SK-N-SH (cell line): Measurements from ENCODE around the gene CALM1. TPM values are rescaled to one million over a fixed set of nuclear protein-coding genes. Genes with fewer than 3 reads are reported as not detected.
A peak's percentile ranks its signal among the peaks of the same experiment; 100 is the strongest.

Source experiments
- CTCF ChIA-PET: fragments of 300-600, 350-600 bp; formaldehyde crosslinking; extraction: SDS; loops from one replicate; lab custom pipeline; 2021; lab: Yijun Ruan, JAX
- POLR2A ChIA-PET: fragments of 350-600 bp; sonication (Branson Sonifier 250); formaldehyde crosslinking; extraction: SDS; loops from one replicate; lab custom pipeline; 2020; ENCODE audit warnings: antibody characterized with exemption, inconsistent platforms; lab: Yijun Ruan, JAX
- DNase-seq: peaks from one replicate; pipeline ENCODE4 v3.0.0; 2012
- H2AFZ ChIP-seq: fragments of 200-600 bp; sonication (generic); 2 replicates; pipeline ENCODE4 v1.8.1; 2016; ENCODE audit warnings: antibody characterized with exemption, mild to moderate bottlenecking, low read depth
- H3F3A ChIP-seq: fragments of 200-600 bp; sonication (generic); replicated peaks from 2 replicates; pipeline ENCODE3; 2016; ENCODE audit warnings: antibody characterized with exemption, mild to moderate bottlenecking; ENCODE audit not compliant: insufficient read depth
- H3K27ac ChIP-seq, 2 experiments: fragments of 200-500 bp in 1 of 2; fragments of 200-600 bp in 1 of 2; sonication (Bioruptor generic) in 1 of 2; sonication (generic), shearing (Covaris generic) in 1 of 2; 2 replicates each; pipeline versions ENCODE4 v1.5.1 to v1.6.1; 2014 to 2016; ENCODE audit warnings: low read depth in 2 of 2, inconsistent platforms in 1 of 2, low read length in 1 of 2, mild to moderate bottlenecking in 1 of 2, mixed read lengths in 1 of 2
- H3K27me3 ChIP-seq: fragments of 200-600 bp; sonication (generic), shearing (Covaris generic); 2 replicates; pipeline ENCODE4 v1.6.1; 2016; ENCODE audit warnings: mixed run types; ENCODE audit not compliant: insufficient read depth
- H3K36me3 ChIP-seq, 2 experiments: fragments of 200-500 bp in 1 of 2; fragments of 200-600 bp in 1 of 2; sonication (Bioruptor generic) in 1 of 2; sonication (generic) in 1 of 2; replicated peaks in 1 of 2; 2 replicates each; pipeline versions ENCODE3 to v1.5.1; 2014 to 2016; ENCODE audit warnings: low read length in 1 of 2, mild to moderate bottlenecking in 1 of 2; ENCODE audit not compliant: insufficient read depth in 2 of 2, control insufficient read depth in 1 of 2
- H3K4me1 ChIP-seq, 2 experiments: fragments of 200-500 bp in 1 of 2; fragments of 200-600 bp in 1 of 2; sonication (Bioruptor generic) in 1 of 2; sonication (generic), shearing (Covaris generic) in 1 of 2; 2 replicates each; pipeline versions ENCODE4 v1.5.1 to v1.6.1; 2014 to 2016; ENCODE audit warnings: low read depth in 1 of 2, low read length in 1 of 2, mixed run types in 1 of 2; ENCODE audit not compliant: insufficient read depth in 2 of 2, control insufficient read depth in 1 of 2
- H3K4me2 ChIP-seq: fragments of 200-600 bp; sonication (generic), shearing (Covaris generic); 2 replicates; pipeline ENCODE4 v1.6.1; 2017; ENCODE audit warnings: mixed run types
- H3K4me3 ChIP-seq, 2 experiments: fragments of 200-500 bp in 1 of 2; fragments of 200-600 bp in 1 of 2; sonication (Bioruptor generic) in 1 of 2; sonication (generic), shearing (Covaris generic) in 1 of 2; 2 replicates each; pipeline versions ENCODE4 v1.5.1 to v1.8.1; 2014 to 2016; ENCODE audit warnings: low read depth in 2 of 2, inconsistent platforms in 1 of 2, low read length in 1 of 2, mild to moderate bottlenecking in 1 of 2, mixed read lengths in 1 of 2, moderate library complexity in 1 of 2
- H3K79me2 ChIP-seq: fragments of 200-600 bp; sonication (generic); 2 replicates; pipeline ENCODE4 v1.8.1; 2017; ENCODE audit warnings: mild to moderate bottlenecking; ENCODE audit not compliant: insufficient read depth
- H3K9ac ChIP-seq: fragments of 200-600 bp; sonication (generic); 2 replicates; pipeline ENCODE4 v1.6.1; 2017; ENCODE audit warnings: mixed run types
- H3K9me2 ChIP-seq: fragments of 200-600 bp; sonication (generic); 2 replicates; pipeline ENCODE4 v1.6.1; 2017; ENCODE audit warnings: mixed run types
- H3K9me3 ChIP-seq: fragments of 200-600 bp; sonication (generic); 2 replicates; pipeline ENCODE4 v1.6.1; 2017; ENCODE audit warnings: mixed run types, mild to moderate bottlenecking, moderate library complexity
- H4K20me1 ChIP-seq: fragments of 200-600 bp; sonication (generic); 2 replicates; pipeline ENCODE4 v1.6.1; 2017; ENCODE audit warnings: mild to moderate bottlenecking, mixed run types; ENCODE audit not compliant: insufficient read depth
- CHD2 ChIP-seq: fragments of 150-350 bp; IDR thresholded peaks from 2 replicates; pipeline ENCODE4 v1.6.1; 2018; ENCODE audit warnings: low read length; ENCODE audit not compliant: partially characterized antibody
- ELF1 ChIP-seq: IDR thresholded peaks from 2 replicates; pipeline ENCODE4 v1.4.0; 2012
- EP300 ChIP-seq, 2 experiments: IDR thresholded peaks; 2 replicates each; pipeline versions ENCODE4 v1.4.0 to v1.6.1; 2012; ENCODE audit warnings: borderline replicate concordance in 1 of 2, low read depth in 1 of 2, low read length in 1 of 2
- EZH2phosphoT487 ChIP-seq: fragments of 200-600 bp; sonication (generic); IDR thresholded peaks from 2 replicates; pipeline ENCODE4 v1.6.1; 2017; ENCODE audit warnings: low read depth, mixed run types, mild to moderate bottlenecking, antibody characterized with exemption, moderate library complexity, borderline replicate concordance
- FOSL2 ChIP-seq: IDR thresholded peaks from 2 replicates; pipeline ENCODE4 v1.4.0; 2012; ENCODE audit warnings: low read depth, mild to moderate bottlenecking, moderate library complexity, borderline replicate concordance
- FOXM1 ChIP-seq: IDR thresholded peaks from 2 replicates; pipeline ENCODE4 v1.4.0; 2012; ENCODE audit warnings: low read depth, mild to moderate bottlenecking
- GABPA ChIP-seq: IDR thresholded peaks from 2 replicates; pipeline ENCODE4 v1.4.0; 2012; ENCODE audit warnings: low read depth, mild to moderate bottlenecking
- GATA2 ChIP-seq: sonication (generic); formaldehyde crosslinking; IDR thresholded peaks from 2 replicates; pipeline ENCODE4 v1.5.0; 2020; ENCODE audit warnings: mild to moderate bottlenecking, missing genetic modification reagents
- JUND ChIP-seq: IDR thresholded peaks from 2 replicates; pipeline ENCODE4 v1.4.0; 2012
- MEF2A ChIP-seq: IDR thresholded peaks from 2 replicates; pipeline ENCODE4 v1.4.0; 2012; ENCODE audit warnings: low read depth, borderline replicate concordance
- NRF1 ChIP-seq: IDR thresholded peaks from 2 replicates; pipeline ENCODE4 v1.6.1; 2012; ENCODE audit warnings: low read depth, mild to moderate bottlenecking, low read length
- POLR2AphosphoS5 ChIP-seq: IDR thresholded peaks from 2 replicates; pipeline ENCODE4 v1.6.1; 2012; ENCODE audit warnings: low read depth, low read length
- RCOR1 ChIP-seq: fragments of 150-350 bp; IDR thresholded peaks from 2 replicates; pipeline ENCODE4 v1.6.1; 2017; ENCODE audit warnings: antibody characterized with exemption, low read length
- RFX5 ChIP-seq: IDR thresholded peaks from 2 replicates; pipeline ENCODE4 v1.6.1; 2012; ENCODE audit warnings: mild to moderate bottlenecking, improper control_type of control experiment, low read length
- RXRA ChIP-seq: IDR thresholded peaks from 2 replicates; pipeline ENCODE4 v1.4.0; 2012; ENCODE audit warnings: low read depth, mild to moderate bottlenecking, borderline replicate concordance
- SIN3A ChIP-seq: IDR thresholded peaks from 2 replicates; pipeline ENCODE4 v1.6.1; 2012; ENCODE audit warnings: low read depth, mild to moderate bottlenecking, low read length, moderate library complexity, borderline replicate concordance
- TAF1 ChIP-seq: IDR thresholded peaks from 2 replicates; pipeline ENCODE4 v1.6.1; 2012; ENCODE audit warnings: low read depth, mild to moderate bottlenecking, low read length, moderate library complexity, borderline replicate concordance
- TEAD4 ChIP-seq: IDR thresholded peaks from 2 replicates; pipeline ENCODE4 v1.4.0; 2012; ENCODE audit warnings: mild to moderate bottlenecking, borderline replicate concordance; ENCODE audit not compliant: insufficient read depth
- YY1 ChIP-seq: IDR thresholded peaks from 2 replicates; pipeline ENCODE4 v1.4.0; 2012; ENCODE audit warnings: low read depth, mild to moderate bottlenecking
- whole genome bisulfite sequencing: methylation state at CpG from one replicate; pipeline ENCODE4 v1.1.6; 2017; ENCODE audit warnings: low lambda C conversion rate; 5-methylcytosine and 5-hydroxymethylcytosine counted together
- polyA plus RNA-seq, 3 experiments: library from polyadenylated mRNA; depleted of rRNA; stranded (reverse); fragments of >200 nt; gene quantifications; 2 replicates each; pipeline ENCODE4 v1.2.3, GENCODE V29; 2012
- TF ChIP-seq, protein P1 (sequence below): IDR thresholded peaks from 2 replicates; pipeline ENCODE4 v1.4.0; 2012; ENCODE audit warnings: low read depth, borderline replicate concordance
- TF ChIP-seq, protein P2 (sequence below): fragments of 150-350 bp; IDR thresholded peaks from 2 replicates; pipeline ENCODE4 v1.6.1; 2017; ENCODE audit warnings: antibody characterized with exemption, low read length, low read depth, borderline replicate concordance
- TF ChIP-seq, protein P3 (sequence below): fragments of 150-350 bp; IDR thresholded peaks from 2 replicates; pipeline ENCODE4 v1.6.1; 2016; ENCODE audit warnings: mild to moderate bottlenecking, low read depth, low read length
- TF ChIP-seq, protein P4 (sequence below): IDR thresholded peaks from 2 replicates; pipeline ENCODE4 v1.4.0; 2012; ENCODE audit warnings: low read depth, borderline replicate concordance
- TF ChIP-seq, protein P5 (sequence below): fragments of 200-600 bp; sonication (generic); IDR thresholded peaks from 2 replicates; pipeline ENCODE4 v1.6.1; 2017; ENCODE audit warnings: antibody characterized with exemption, mild to moderate bottlenecking, moderate library complexity

Gene CALM1
- polyA plus RNA-seq, 1 of the 3 experiments (the other 2 are of a cell fraction), result 299 TPM

DNA sequence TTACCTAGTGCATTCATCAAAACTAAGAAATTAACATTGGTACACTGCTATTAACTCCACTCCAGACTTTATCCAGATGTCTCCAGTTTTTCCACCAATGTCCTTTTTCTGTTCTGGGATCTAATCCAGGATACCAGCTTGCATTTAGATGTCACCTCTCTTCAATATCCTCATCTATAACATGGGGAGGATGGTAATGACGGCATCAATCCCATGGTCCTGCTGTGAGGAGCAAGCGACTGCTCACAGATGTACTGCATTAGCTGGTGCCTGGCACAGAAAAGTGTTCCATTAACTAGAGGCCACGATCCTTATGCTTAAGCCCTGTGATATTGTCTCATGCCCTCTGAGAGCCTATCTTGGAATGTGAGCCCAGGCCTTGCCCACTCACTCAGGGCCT, 53.8 kb downstream of the CALM1 start:
- Histone ChIP-seq H3K9me3 (no peaks in the 10 kb centered on the region), H3K9ac (no peak overlapping the region), H3K4me3 (no peak overlapping the region), H4K20me1 (no peaks in the 10 kb centered on the region), H3K4me2 (no peak overlapping the region), H3K36me3 (no peaks in the 10 kb centered on the region), H3K27ac (peak overlapping the region; percentile 29 to 98; a peak in 3 of 4 replicates), H3K4me1 (peaks cover 0 to 56% of the 10 kb centered on the region in 2 experiments; a peak in 2 of 4 replicates), H3K27me3 (no peaks in the 10 kb centered on the region), H2AFZ (no peak overlapping the region), H3K79me2 (no peaks in the 10 kb centered on the region), H3K9me2 (no peaks in the 10 kb centered on the region), H3F3A (no peaks in the 10 kb centered on the region)
- CTCF ChIA-PET, result interaction anchor here (0.8 to 4.5 kb wide), 8 partner anchors 9 to 308 kb away, joined by 3 to 31 read pairs (median 3); no protein-coding TSS in a partner anchor
- WGBS, result 32% methylated on average over 3 of the region's 3 CpGs
- POLR2A ChIA-PET, result interaction anchor here (0.6 to 5.0 kb wide), 6 partner anchors 11 to 247 kb away, joined by 3 to 25 read pairs (median 5); no protein-coding TSS in a partner anchor
- peak; percentile 70 for DNase-seq
- TF ChIP-seq JUND (no peak), FOXM1 (no peak), TAF1 (no peak), TEAD4 (no peak), NRF1 (no peak), RFX5 (no peak), FOSL2 (no peak), YY1 (no peak), POLR2AphosphoS5 (no peak), RCOR1 (peak; percentile 82), EP300 (IDR thresholded peaks at IDR 0.05; ENCODE audit: borderline replicate concordance in 1 of 2, low read depth in 1 of 2, low read length in 1 of 2) (peak in 1 of 2 experiments; percentile 87; a peak in 2 of 4 replicates), CHD2 (peak; percentile 79), MEF2A (no peak), RXRA (no peak), ELF1 (no peak), GABPA (no peak), GATA2 (CRISPR knock-in tag) (peak; percentile 39), EZH2phosphoT487 (no peak), SIN3A (no peak)
- TF ChIP-seq, protein P1, sequence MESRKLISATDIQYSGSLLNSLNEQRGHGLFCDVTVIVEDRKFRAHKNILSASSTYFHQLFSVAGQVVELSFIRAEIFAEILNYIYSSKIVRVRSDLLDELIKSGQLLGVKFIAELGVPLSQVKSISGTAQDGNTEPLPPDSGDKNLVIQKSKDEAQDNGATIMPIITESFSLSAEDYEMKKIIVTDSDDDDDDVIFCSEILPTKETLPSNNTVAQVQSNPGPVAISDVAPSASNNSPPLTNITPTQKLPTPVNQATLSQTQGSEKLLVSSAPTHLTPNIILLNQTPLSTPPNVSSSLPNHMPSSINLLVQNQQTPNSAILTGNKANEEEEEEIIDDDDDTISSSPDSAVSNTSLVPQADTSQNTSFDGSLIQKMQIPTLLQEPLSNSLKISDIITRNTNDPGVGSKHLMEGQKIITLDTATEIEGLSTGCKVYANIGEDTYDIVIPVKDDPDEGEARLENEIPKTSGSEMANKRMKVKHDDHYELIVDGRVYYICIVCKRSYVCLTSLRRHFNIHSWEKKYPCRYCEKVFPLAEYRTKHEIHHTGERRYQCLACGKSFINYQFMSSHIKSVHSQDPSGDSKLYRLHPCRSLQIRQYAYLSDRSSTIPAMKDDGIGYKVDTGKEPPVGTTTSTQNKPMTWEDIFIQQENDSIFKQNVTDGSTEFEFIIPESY, result no peak
- TF ChIP-seq, protein P2, sequence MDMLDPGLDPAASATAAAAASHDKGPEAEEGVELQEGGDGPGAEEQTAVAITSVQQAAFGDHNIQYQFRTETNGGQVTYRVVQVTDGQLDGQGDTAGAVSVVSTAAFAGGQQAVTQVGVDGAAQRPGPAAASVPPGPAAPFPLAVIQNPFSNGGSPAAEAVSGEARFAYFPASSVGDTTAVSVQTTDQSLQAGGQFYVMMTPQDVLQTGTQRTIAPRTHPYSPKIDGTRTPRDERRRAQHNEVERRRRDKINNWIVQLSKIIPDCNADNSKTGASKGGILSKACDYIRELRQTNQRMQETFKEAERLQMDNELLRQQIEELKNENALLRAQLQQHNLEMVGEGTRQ, result no peak
- TF ChIP-seq, protein P3, sequence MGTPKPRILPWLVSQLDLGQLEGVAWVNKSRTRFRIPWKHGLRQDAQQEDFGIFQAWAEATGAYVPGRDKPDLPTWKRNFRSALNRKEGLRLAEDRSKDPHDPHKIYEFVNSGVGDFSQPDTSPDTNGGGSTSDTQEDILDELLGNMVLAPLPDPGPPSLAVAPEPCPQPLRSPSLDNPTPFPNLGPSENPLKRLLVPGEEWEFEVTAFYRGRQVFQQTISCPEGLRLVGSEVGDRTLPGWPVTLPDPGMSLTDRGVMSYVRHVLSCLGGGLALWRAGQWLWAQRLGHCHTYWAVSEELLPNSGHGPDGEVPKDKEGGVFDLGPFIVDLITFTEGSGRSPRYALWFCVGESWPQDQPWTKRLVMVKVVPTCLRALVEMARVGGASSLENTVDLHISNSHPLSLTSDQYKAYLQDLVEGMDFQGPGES, result no peak
- TF ChIP-seq, protein P4, sequence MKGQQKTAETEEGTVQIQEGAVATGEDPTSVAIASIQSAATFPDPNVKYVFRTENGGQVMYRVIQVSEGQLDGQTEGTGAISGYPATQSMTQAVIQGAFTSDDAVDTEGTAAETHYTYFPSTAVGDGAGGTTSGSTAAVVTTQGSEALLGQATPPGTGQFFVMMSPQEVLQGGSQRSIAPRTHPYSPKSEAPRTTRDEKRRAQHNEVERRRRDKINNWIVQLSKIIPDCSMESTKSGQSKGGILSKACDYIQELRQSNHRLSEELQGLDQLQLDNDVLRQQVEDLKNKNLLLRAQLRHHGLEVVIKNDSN, result no peak
- TF ChIP-seq, protein P5, sequence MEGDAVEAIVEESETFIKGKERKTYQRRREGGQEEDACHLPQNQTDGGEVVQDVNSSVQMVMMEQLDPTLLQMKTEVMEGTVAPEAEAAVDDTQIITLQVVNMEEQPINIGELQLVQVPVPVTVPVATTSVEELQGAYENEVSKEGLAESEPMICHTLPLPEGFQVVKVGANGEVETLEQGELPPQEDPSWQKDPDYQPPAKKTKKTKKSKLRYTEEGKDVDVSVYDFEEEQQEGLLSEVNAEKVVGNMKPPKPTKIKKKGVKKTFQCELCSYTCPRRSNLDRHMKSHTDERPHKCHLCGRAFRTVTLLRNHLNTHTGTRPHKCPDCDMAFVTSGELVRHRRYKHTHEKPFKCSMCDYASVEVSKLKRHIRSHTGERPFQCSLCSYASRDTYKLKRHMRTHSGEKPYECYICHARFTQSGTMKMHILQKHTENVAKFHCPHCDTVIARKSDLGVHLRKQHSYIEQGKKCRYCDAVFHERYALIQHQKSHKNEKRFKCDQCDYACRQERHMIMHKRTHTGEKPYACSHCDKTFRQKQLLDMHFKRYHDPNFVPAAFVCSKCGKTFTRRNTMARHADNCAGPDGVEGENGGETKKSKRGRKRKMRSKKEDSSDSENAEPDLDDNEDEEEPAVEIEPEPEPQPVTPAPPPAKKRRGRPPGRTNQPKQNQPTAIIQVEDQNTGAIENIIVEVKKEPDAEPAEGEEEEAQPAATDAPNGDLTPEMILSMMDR, result no peak
